Mesothelial cell of epicardium (in vitro differentiated cells): ENCODE measurements around the gene TEAD3. TPM values are rescaled to one million over a fixed set of nuclear protein-coding genes. Genes with fewer than 3 reads are reported as not detected.

Experiments used
- DNase-seq, 2 experiments: peaks; one replicate each; pipeline ENCODE4 v3.0.0; 2021; ENCODE audit warnings: low spot score in 2 of 2; ENCODE audit not compliant: unreplicated experiment in 2 of 2
- H3K27ac Mint-ChIP-seq: 2 replicates; pipeline ENCODE4 v1.8.0; 2021; ENCODE audit warnings: mixed read lengths
- H3K27me3 Mint-ChIP-seq: 2 replicates; pipeline ENCODE4 v1.8.0; 2021; ENCODE audit warnings: low read depth, mixed read lengths
- H3K36me3 Mint-ChIP-seq: 2 replicates; pipeline ENCODE4 v1.8.0; 2021; ENCODE audit warnings: mixed read lengths
- H3K4me1 Mint-ChIP-seq: 2 replicates; pipeline ENCODE4 v1.8.0; 2021; ENCODE audit warnings: mixed read lengths
- H3K4me3 Mint-ChIP-seq: 2 replicates; pipeline ENCODE4 v1.8.0; 2021; ENCODE audit warnings: mild to moderate bottlenecking, moderate library complexity, mixed read lengths
- H3K9me3 Mint-ChIP-seq: 2 replicates; pipeline ENCODE4 v1.8.0; 2021; ENCODE audit warnings: mixed read lengths
- CTCF ChIP-seq: fragments of 200-600 bp; sonication (generic); IDR thresholded peaks from one replicate; pipeline ENCODE4 v1.5.0; 2021; ENCODE audit warnings: antibody characterized with exemption; ENCODE audit not compliant: unreplicated experiment
- total RNA-seq: library from RNA; stranded (reverse); gene quantifications from 3 replicates; pipeline ENCODE4 v1.2.1, GENCODE V29; 2021

TEAD3 gene
- total RNA-seq, 1 donor from 2014 or later, result 91.4 TPM

- Mint-ChIP-seq H3K4me1 (peaks cover 16% of the 10 kb centered on the region), H3K27me3 (no peaks in the 10 kb centered on the region), H3K27ac (no peak overlapping the region), H3K4me3 (no peak overlapping the region), H3K36me3 (peaks cover 17% of the 10 kb centered on the region), H3K9me3 (no peaks in the 10 kb centered on the region)
- no peak for TF ChIP-seq CTCF
- no peak for DNase-seq
Measured at GRCh38 chr6:35478259-35478658, 18.6 kb downstream of the TEAD3 start.

- no peak for TF ChIP-seq CTCF
- no peak overlapping the region for H3K4me3 Mint-ChIP-seq
- peaks cover 12% of the 10 kb centered on the region for H3K36me3 Mint-ChIP-seq
- no peak for DNase-seq
- H3K27ac Mint-ChIP-seq, result no peak overlapping the region
- H3K27me3 Mint-ChIP-seq, result no peaks in the 10 kb centered on the region
- no peaks in the 10 kb centered on the region for H3K9me3 Mint-ChIP-seq
- peaks cover 13% of the 10 kb centered on the region for H3K4me1 Mint-ChIP-seq
Measured at GRCh38 chr6:35477551-35478179, 19.2 kb downstream of the TEAD3 start.

DNA sequence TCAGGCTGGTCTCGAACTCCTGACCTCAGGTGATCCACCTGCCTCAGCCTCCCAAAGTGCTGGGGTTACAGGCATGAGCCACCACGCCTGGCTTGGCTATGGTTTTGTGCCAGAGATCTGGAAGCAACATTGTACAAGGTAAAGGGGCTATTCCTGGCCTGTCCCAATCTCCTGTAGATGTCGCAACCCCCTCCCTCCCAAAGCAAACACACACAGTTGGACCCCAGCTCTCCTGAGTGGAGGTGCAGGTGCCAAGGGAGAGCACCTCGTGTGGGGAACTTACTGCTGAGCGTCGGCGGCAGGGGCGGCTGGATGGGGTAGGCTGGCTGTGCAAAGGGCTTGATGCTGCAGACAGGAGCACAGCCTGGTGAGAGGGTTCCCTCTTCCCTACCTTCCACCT is 19.9 kb downstream of the TEAD3 start:
- peaks cover 14% of the 10 kb centered on the region for H3K36me3 Mint-ChIP-seq
- no peak overlapping the region for H3K27ac Mint-ChIP-seq
- peaks cover 17% of the 10 kb centered on the region for H3K4me1 Mint-ChIP-seq

DNA sequence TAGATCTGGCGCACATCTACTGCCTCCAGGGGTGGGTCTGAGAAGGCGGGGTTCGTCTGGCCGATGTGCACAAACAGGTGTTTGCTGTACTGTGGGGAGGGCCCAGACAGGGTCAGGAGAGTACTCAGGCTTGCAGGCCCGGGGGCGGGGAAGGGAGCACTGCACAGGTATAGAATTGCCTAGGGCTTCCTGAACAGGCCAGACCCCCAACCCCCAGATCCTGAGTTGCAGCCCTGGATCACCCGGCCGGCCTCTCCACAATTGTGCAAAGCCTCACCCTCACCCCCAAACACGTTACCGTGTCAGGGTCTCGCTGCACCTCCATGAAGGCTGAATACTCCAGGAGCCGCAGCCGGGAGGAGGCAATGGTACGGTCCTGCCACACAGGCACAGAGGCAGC is 20.9 kb downstream of the TEAD3 start:
- H3K27me3 Mint-ChIP-seq, result no peaks in the 10 kb centered on the region
- TF ChIP-seq CTCF, result no peak
- peak overlapping the region; percentile 30 for H3K27ac Mint-ChIP-seq
- no peak for DNase-seq
- peaks cover 16% of the 10 kb centered on the region for H3K36me3 Mint-ChIP-seq
- peaks cover 22% of the 10 kb centered on the region for H3K4me1 Mint-ChIP-seq
- H3K4me3 Mint-ChIP-seq, result no peak overlapping the region
- no peaks in the 10 kb centered on the region for H3K9me3 Mint-ChIP-seq

More for the DNA sequence above, 19.9 kb downstream of the TEAD3 start:
- no peaks in the 10 kb centered on the region for H3K27me3 Mint-ChIP-seq
- no peak for DNase-seq
- no peak for TF ChIP-seq CTCF
- no peak overlapping the region for H3K4me3 Mint-ChIP-seq
- no peaks in the 10 kb centered on the region for H3K9me3 Mint-ChIP-seq

GRCh38 chr6:35475573-35475972 is 21.3 kb downstream of the TEAD3 start:
- Mint-ChIP-seq H3K4me3 (no peak overlapping the region), H3K4me1 (peaks cover 26% of the 10 kb centered on the region), H3K27me3 (no peaks in the 10 kb centered on the region), H3K27ac (peak overlapping the region; percentile 30), H3K9me3 (no peaks in the 10 kb centered on the region), H3K36me3 (peaks cover 19% of the 10 kb centered on the region)
- DNase-seq, result no peak
- TF ChIP-seq CTCF, result no peak
